Anterior cingulate cortex (tissue), 58 donors: Measurements from ENCODE around the gene SCAPER.

Source experiments
- DNase-seq, 58 donors: peaks; one replicate each; lab custom pipeline; 2025; lab: John Stamatoyannopoulos, UW

The SCAPER gene

GRCh38 chr15:76345880-76346668 is 559.1 kb downstream of the SCAPER start:
- no peak for DNase-seq

- DNase-seq = no peak
These were observed 559.6 kb downstream of the SCAPER start for GRCh38 chr15:76345583-76345879.

DNA sequence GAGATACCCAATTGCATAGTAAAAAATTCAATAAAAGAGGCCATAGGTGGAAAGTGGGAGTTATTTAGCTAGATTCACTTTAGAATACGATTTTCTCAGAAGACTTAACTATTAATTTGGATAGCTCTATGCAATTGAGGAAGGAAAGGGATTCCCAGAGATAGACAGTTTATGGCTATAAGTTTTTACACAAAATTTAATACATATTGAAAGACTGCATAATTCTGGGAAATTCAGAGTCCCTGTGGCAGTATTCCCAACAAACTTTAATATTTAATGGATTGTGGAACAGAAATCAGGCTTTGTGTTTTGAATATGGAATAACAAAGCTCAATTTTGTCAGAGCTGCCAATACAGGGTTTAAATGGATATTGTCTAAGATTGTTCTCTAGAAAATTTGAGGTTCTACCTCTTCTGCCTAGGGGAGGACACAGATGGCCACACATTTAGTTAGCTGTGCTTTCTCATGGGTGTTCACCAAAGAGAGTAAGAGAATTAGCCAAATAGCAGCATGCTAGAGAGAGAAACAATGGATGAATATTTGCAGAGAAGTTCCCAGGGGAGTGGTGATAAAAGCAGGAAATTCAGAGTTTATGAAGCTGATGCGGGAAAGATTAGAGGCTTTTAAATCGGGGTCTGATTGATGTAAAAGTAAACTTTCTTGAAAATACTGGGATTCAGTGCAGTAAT is 560.1 kb downstream of the SCAPER start:
- DNase-seq = no peak

DNA sequence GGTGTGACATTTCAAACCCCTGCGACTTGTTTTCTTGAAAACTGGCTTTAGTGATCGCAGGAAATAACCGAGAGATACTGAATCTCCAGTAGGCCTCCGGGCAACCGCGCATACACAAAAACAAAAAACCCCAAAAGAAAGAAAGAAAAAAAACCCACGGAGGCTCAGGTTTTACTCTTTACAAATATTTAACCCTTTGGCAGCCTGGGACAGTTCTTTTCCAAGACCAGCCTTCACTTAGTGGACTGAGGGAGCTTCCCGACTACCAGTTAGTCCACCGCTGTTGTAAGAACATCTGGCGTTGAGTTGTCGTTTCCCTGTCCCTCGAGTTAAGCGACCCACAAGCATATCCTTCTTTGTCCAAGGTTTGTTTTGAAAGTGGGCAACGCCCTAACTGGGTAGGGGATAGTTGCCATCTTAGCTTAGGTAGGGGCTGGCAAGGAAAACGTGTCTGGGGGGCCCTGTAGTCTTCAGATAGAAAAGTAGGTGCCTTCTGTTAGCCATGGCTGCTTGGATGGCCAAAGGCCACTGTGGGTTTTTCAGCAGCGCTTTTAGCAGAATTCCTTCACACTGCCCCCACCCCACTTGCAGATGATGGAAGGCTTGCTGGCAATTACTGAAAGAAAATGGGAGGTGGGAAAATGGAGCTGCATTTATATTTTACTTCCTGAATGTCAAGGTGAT is 561.7 kb downstream of the SCAPER start:
- DNase-seq = no peak

DNA sequence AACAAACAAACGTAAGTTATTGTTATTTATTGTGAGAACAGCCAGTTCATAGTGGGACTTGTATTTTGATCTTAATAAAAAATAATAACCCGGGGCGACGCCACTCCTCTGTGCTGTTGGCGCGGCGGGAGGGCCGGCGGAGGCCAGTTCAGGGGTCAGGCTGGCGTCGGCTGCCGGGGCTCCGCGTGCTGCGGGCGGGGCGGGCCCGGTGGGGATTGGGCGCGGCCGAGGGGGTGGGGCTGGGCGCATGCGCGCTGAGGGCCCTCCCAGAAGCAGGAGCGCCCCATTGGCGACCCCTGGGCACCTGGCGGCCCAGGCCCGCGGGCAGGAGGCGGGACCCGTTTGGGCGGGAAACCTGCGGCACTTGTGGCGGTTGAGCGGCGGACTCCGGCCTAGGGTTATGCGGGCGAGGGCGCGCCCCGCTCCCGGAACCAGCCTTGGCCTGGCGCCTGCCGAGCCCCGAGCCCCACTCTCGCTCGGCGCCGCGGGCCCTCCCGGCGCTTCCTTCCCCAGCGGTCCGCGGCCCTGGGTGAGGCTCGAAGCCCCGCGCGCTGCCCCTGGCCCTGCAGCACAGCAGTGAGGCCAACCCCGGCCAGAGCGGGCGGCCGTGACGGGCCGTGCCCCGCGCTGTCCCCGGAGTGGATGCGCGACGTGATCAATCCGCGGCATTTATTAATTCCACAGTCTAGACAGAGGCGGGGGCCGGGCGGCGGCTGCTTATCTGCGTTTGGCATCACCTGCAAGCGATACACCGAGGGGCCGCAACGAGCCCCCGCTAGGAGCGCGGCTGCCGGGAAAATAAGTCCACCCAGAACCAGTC is 562.5 kb downstream of the SCAPER start:
- DNase-seq = peak in 1 of 58 donors; percentile 11

DNA sequence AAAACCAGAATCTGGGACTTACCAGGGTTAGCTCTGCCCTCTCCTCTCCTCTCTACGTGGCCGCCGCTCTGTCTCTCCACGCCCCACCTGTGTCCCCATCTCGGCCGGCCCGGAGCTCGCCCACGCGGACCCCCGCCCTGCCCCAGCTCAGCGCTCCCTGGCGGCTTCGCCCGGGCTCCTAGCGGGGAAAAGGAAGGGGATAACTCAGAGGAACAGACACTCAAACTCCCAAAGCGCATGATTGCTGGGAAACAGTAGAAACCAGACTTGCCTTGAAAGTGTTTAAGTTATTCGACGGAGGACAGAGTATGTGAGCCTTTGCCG is 563.1 kb downstream of the SCAPER start:
- DNase-seq = no peak

DNA sequence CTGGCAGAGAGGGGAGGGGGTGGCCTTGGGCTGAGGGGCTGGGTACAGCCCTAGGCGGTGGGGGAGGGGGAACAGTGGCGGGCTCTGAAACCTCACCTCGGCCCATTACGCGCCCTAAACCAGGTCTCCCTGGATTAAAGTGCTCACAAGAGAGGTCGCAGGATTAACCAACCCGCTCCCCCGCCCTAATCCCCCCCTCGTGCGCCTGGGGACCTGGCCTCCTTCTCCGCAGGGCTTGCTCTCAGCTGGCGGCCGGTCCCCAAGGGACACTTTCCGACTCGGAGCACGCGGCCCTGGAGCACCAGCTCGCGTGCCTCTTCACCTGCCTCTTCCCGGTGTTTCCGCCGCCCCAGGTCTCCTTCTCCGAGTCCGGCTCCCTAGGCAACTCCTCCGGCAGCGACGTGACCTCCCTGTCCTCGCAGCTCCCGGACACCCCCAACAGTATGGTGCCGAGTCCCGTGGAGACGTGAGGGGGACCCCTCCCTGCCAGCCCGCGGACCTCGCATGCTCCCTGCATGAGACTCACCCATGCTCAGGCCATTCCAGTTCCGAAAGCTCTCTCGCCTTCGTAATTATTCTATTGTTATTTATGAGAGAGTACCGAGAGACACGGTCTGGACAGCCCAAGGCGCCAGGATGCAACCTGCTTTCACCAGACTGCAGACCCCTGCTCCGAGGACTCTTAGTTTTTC is 563.6 kb downstream of the SCAPER start:
- no peak for DNase-seq

GRCh38 chr15:76340803-76341365 is 564.3 kb downstream of the SCAPER start:
- DNase-seq = no peak

- DNase-seq = no peak
These were observed 564.8 kb downstream of the SCAPER start for GRCh38 chr15:76340198-76340802.

- DNase-seq = no peak
These were observed 565.6 kb downstream of the SCAPER start for GRCh38 chr15:76339305-76340197.

- DNase-seq = no peak
These were observed 566.4 kb downstream of the SCAPER start for GRCh38 chr15:76338486-76339304.

DNA sequence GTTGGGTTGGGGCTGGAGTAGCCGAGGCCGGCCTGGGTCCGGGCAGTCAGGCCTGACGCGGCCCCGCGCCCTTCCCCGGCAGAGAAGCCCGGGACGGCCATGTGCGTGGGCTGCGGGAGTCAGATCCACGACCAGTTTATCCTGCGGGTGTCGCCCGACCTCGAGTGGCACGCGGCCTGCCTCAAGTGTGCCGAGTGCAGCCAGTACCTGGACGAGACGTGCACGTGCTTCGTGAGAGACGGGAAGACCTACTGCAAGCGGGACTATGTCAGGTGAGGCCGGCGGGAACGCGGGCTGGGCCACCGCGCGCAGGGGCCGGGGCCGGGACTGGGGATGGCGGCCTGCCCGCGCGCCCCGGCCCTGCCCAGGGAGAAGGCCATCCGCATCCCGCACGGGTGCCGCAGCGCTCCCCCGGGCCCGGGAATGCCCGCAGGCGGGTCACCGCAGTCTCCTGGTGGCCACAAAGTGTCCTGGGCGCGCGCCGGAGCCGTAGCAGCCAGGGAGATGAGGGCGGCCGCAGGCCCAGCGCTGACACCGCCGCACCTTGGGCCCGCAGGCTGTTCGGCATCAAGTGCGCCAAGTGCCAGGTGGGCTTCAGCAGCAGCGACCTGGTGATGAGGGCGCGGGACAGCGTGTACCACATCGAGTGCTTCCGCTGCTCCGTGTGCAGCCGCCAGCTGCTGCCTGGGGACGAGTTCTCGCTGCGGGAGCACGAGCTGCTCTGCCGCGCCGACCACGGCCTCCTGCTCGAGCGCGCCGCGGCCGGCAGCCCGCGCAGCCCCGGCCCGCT is 567.2 kb downstream of the SCAPER start:
- no peak for DNase-seq

GRCh38 chr15:76337059-76337695 is 568.0 kb downstream of the SCAPER start:
- no peak for DNase-seq

DNA sequence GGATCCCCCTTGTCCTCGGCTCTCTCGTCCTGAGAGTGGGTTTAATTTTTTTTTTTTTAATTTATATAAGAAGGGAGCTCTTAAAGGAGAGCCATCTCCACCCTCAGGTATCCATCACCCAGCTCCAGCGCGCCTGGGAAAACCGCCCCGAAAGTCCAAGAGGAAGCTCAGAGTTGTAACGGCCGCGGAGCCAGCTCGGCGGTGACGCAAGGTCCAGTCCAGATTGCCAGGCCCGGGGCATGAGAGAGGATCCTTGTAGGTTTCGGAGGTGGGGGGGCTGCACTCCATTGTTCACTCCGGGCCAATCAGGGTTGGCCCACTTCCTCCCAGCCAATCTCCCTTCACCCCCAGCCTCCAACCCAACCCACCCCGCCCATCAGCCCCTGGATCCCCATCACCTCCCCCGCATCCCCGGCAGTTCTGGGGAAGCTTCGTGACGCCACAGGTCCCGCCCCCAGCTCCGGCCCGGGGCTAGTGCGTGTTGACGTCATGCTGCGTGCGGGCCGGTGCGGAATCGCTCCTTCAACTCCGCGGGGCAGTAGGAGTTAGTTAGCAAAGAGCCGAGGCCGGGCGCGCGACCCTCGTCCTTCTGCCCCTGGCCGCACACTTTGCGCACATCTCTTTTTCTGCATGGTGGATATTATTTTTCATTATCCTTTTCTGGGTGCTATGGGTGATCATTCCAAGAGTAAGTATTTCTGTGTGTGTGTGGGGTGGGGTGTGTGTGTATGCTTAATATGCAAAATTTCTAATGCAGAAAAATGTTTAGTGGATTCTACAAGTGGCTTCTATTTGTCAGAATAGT is 568.7 kb downstream of the SCAPER start, which contains the start of gene ISL2:
Gene ISL2 (plus strand): TSS at position 520 of the 805 bp plus-strand sequence. CDS start 111 bp downstream, at position 631.
- DNase-seq = peak in 36 of 58 donors; percentile 3 to 86 (median 57)
